Sigmoid colon (tissue), 7 donors: ENCODE data around the gene OXLD1. TPM values are rescaled to one million over a fixed set of nuclear protein-coding genes. Genes with fewer than 3 reads are reported as not detected.

Experiments used
- DNase-seq: peaks from one replicate; pipeline ENCODE4 v3.0.0-alpha.2; 2019
- H3K27ac ChIP-seq, 4 donors: fragments of 200-600 bp; sonication (generic); one replicate each; pipeline ENCODE4 v1.5.1; 2016 to 2019; ENCODE audit warnings: mild to moderate bottlenecking in 1 of 4
- H3K27me3 ChIP-seq, 3 donors: fragments of 200-600 bp; sonication (generic); one replicate each; pipeline ENCODE4 v1.5.1; 2019; ENCODE audit warnings: mild to moderate bottlenecking in 1 of 3
- H3K36me3 ChIP-seq, 4 donors: fragments of 200-600 bp; sonication (generic); one replicate each; pipeline ENCODE4 v1.5.1; 2016 to 2019
- H3K4me1 ChIP-seq, 4 donors: fragments of 200-600 bp; sonication (generic); one replicate each; pipeline ENCODE4 v1.5.1; 2017 to 2019
- H3K4me3 ChIP-seq, 4 donors: fragments of 200-600 bp; sonication (generic); one replicate each; pipeline ENCODE4 v1.5.1; 2017 to 2019; ENCODE audit warnings: mild to moderate bottlenecking in 2 of 4, moderate library complexity in 1 of 4
- H3K9me3 ChIP-seq, 4 donors: fragments of 200-600 bp in 3 of 4; sonication (generic) in 3 of 4; one replicate each; pipeline versions ENCODE4 v1.5.1 to v1.6.1; 2013 to 2019
- EP300 ChIP-seq, 4 donors: sonication (generic); formaldehyde crosslinking; IDR thresholded peaks; one replicate each; pipeline ENCODE4 v1.6.1; 2017; ENCODE audit warnings: antibody characterized with exemption in 4 of 4
- POLR2A ChIP-seq, 2 donors: fragments of 450-650 bp; IDR thresholded peaks; one replicate each; pipeline ENCODE4 v1.6.1; 2016; ENCODE audit warnings: antibody characterized with exemption in 2 of 2, mild to moderate bottlenecking in 2 of 2, moderate library complexity in 2 of 2
- POLR2AphosphoS5 ChIP-seq, 4 donors: sonication (generic); formaldehyde crosslinking; IDR thresholded peaks; one replicate each; pipeline ENCODE4 v1.6.1; 2017; ENCODE audit warnings: antibody characterized with exemption in 4 of 4
- WGBS, 2 donors: extraction: QIAGEN DNeasy Blood & Tissue Kit; methylation state at CpG; one replicate each; pipeline ENCODE4 v1.1.7; 2013; 5-methylcytosine and 5-hydroxymethylcytosine counted together
- intact Hi-C: fragments of 100-400 bp; cut with DNase I; formaldehyde crosslinking; loops from one replicate; pipeline ENCODE4 v1.15.1; 2023
- polyA plus RNA-seq, 3 donors: library from polyadenylated mRNA; stranded (reverse); fragments of 200-250 nt; gene quantifications; one replicate each; pipeline ENCODE4 v1.2.3, GENCODE V29; 2013
- total RNA-seq, 4 donors: library from RNA; depleted of rRNA; stranded (reverse); fragments of >200 nt; gene quantifications; one replicate each; pipeline ENCODE4 v1.1.0, GENCODE V29; 2016
- TF ChIP-seq, protein P1 (sequence below), 4 experiments: fragments of 450-650 bp in 3 of 4; fragments of 200-600 bp in 1 of 4; IDR thresholded peaks; one replicate each; pipeline ENCODE4 v1.5.1; 2016 to 2019; ENCODE audit warnings: antibody characterized with exemption in 4 of 4, mild to moderate bottlenecking in 3 of 4, moderate library complexity in 2 of 4
- donor health status: healthy with polysubstance abuse.
- donor health status: Bipolar disorder and iron deficiency.
- donor health status: healthy.

Gene OXLD1
- total and polyA plus RNA-seq, 7 donors = 14.4 to 57.5 (median 36.2) TPM

DNA sequence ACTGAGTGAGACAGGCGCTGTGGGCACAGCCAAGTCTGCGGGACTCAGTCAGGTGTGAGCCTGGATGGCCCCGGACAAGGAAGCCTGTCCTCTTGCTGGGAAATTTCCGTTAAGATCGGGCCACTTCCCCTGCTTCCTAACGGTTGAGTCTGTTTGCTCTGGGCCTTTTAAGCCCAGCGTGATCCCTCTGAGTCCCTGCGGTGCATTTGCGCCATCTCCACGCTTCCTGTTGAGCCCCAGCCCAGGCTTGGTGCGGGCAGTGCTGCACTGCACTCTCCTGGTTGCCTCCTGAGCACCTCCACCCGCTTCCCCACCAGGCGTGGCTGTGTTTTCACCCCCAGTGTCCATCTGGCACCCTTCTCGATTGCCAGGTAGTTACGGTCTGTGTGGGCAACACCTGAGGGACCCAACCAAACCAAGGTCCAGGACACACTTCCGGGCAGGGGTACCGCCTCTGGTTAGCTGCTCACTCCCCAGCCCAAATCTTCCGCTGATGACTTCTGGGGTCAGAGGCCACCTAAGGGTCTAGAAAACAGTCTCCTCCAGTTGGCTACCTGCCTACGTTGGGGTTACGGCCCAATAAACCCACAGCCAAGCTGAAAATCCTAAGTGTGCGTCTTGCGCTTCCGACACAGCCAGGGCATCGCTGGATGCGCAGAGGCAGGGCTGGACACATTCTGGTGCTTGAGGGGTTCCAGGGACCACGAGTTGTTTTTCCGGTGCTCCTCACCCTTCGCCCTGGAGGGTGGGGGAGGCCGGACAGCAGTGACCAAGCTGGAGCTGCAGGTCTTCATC lies 44.3 kb upstream of the OXLD1 start:
- Histone ChIP-seq H3K4me1 (peaks cover 0 to 37% (median 33%) of the 10 kb centered on the region in 4 donors), H3K27me3 (peaks cover 0 to 13% (median 0%) of the 10 kb centered on the region in 3 donors), H3K9me3 (no peaks in the 10 kb centered on the region), H3K36me3 (peaks cover 0 to 25% (median 15%) of the 10 kb centered on the region in 4 donors), H3K4me3 (peak overlapping the region in 1 of 4 donors; percentile 95), H3K27ac (no peak overlapping the region)
- DNase-seq = no peak
- 5 to 10% methylated on average over 29 of the region's 29 CpGs for WGBS, 2 donors
- intact Hi-C loops = no loop called here
- TF ChIP-seq POLR2A (IDR thresholded peaks at IDR 0.05) (no peak), POLR2AphosphoS5 (IDR thresholded peaks at IDR 0.05) (no peak), EP300 (IDR thresholded peaks at IDR 0.05) (no peak)
- TF ChIP-seq, protein P1, sequence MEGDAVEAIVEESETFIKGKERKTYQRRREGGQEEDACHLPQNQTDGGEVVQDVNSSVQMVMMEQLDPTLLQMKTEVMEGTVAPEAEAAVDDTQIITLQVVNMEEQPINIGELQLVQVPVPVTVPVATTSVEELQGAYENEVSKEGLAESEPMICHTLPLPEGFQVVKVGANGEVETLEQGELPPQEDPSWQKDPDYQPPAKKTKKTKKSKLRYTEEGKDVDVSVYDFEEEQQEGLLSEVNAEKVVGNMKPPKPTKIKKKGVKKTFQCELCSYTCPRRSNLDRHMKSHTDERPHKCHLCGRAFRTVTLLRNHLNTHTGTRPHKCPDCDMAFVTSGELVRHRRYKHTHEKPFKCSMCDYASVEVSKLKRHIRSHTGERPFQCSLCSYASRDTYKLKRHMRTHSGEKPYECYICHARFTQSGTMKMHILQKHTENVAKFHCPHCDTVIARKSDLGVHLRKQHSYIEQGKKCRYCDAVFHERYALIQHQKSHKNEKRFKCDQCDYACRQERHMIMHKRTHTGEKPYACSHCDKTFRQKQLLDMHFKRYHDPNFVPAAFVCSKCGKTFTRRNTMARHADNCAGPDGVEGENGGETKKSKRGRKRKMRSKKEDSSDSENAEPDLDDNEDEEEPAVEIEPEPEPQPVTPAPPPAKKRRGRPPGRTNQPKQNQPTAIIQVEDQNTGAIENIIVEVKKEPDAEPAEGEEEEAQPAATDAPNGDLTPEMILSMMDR (IDR thresholded peaks at IDR 0.05) = no peak

DNA sequence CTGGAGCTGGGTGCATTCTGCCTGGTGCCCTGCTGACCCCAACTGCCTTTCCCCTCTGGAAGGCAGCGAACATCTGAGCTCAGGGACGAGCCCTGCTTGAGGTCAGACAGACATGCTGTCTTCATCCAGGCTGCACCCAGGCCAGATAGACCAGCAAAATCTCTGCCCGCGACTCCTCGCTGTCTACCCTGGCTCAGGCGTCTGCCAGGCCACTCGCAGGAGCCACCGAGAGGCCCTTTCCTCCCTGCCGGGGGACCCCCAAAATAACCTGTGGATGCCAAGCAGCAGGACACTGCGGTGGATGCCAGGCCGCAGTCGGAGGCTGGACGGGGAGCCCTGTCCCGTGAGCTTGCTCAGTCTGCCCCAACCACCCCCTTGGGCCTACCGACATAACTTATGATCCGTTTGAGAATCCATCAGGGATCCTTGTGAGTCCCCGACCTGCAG lies 42.4 kb upstream of the OXLD1 start:
- H3K4me3 ChIP-seq = no peak overlapping the region
- no peak overlapping the region for H3K27ac ChIP-seq
- no peaks in the 10 kb centered on the region for H3K9me3 ChIP-seq
- no peak for DNase-seq
- TF ChIP-seq POLR2AphosphoS5 (IDR thresholded peaks at IDR 0.05) = no peak
- no peak for TF ChIP-seq EP300 (IDR thresholded peaks at IDR 0.05)
- TF ChIP-seq, protein P1 (IDR thresholded peaks at IDR 0.05) = no peak
- TF ChIP-seq POLR2A (IDR thresholded peaks at IDR 0.05) = no peak
- 91 to 93% methylated on average over 17 of the region's 17 CpGs for WGBS, 2 donors
- peaks cover 0 to 42% (median 41%) of the 10 kb centered on the region in 4 donors for H3K4me1 ChIP-seq
- peaks cover 0 to 13% (median 0%) of the 10 kb centered on the region in 3 donors for H3K27me3 ChIP-seq
- peaks cover 0 to 38% (median 17%) of the 10 kb centered on the region in 4 donors for H3K36me3 ChIP-seq
- intact Hi-C loops = no loop called here

DNA sequence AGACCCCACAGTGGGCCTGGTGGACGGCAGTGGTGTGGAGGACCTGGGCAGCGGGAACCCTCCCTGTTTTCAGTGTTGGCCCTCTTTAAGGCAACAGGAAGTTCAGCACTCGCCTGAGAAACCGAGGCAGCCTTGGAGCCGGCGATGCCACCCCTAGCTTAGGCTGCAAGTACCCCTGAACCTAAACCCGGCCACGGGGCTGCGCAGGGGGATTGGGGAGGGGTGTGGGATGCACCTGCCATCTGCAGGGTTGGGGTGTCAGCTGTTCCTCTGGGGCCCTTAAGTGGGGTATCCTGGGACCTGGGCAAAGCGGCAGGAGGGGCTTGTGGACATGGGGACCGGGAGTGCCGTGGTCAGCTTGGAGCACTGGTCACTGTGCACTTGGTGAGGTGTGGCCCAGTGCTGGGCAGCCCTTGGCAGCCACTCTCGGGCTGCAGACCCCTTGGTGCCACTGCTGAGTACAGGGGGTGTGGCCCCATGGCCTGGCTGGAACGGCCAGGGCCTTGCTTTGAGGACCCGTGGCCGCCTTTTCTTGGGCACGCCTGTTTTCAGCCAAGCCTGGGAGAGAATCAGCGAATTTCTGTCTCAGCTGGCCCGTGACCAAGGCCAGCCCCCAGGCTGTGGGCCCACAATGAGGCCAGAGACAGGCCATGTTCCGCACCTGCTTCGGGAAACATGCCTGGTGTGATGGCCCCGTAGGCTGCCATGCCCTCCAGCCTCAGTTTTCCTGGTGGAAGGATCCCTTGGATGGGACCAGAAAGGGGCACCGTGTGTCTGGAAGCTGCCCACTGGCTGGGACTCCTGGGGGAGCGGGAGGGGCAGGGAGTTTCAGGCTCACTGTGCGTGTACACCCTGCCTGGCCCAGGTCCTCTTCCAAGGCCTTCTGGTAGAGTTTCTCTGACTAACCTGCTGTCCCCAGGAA lies 41.6 kb upstream of the OXLD1 start:
- TF ChIP-seq POLR2A (IDR thresholded peaks at IDR 0.05) (no peak), POLR2AphosphoS5 (IDR thresholded peaks at IDR 0.05) (no peak), EP300 (IDR thresholded peaks at IDR 0.05) (no peak)
- TF ChIP-seq, protein P1 (IDR thresholded peaks at IDR 0.05) = no peak
- H3K27ac ChIP-seq = no peak overlapping the region
- H3K4me3 ChIP-seq = no peak overlapping the region
- peaks cover 0 to 38% (median 17%) of the 10 kb centered on the region in 4 donors for H3K36me3 ChIP-seq
- intact Hi-C loops = no loop called here
- no peaks in the 10 kb centered on the region for H3K9me3 ChIP-seq
- peaks cover 0 to 13% (median 0%) of the 10 kb centered on the region in 3 donors for H3K27me3 ChIP-seq
- DNase-seq = no peak
- WGBS, 2 donors = 89 to 93% methylated on average over 25 of the region's 25 CpGs
- H3K4me1 ChIP-seq = peaks cover 0 to 37% (median 34%) of the 10 kb centered on the region in 4 donors

DNA sequence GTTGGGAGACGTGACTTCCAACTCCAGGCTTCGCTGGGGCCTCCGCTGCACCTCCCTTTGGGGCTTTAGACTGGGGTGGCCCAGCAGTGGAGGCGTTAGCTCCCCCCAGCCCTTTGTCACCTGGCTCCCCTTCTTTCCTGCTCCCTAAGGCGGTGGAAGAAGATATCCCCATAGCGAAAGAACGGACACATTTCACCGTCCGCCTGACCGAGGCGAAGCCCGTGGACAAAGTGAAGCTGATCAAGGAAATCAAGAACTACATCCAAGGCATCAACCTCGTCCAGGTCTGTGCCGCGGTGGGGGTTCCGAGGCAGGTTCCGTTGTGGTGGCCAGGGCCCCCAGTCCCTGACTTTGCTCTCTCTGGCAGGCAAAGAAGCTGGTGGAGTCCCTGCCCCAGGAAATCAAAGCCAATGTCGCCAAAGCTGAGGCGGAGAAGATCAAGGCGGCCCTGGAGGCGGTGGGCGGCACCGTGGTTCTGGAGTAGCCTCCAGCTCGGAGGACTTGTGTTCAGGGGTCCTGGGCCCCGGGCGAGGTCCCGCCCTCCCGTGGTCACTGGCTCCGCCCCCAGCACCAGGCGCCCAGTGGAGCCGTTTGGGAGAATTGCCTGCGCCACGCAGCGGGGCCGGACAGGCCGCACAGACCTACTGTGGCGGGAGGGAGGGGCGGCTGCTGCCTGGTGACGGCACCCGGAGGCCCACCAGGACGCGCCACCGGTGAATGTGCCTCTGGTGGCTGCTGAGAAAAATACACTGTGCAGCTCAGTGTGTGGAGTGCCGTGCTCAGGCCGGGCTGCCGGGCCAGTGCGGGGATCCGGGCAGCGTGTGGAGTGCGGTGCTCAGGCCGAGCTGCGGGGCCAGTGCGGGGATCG lies 40.6 kb upstream of the OXLD1 start:
- Histone ChIP-seq H3K36me3 (peaks cover 0 to 38% (median 17%) of the 10 kb centered on the region in 4 donors), H3K4me3 (no peak overlapping the region), H3K27ac (no peak overlapping the region), H3K27me3 (peaks cover 0 to 13% (median 0%) of the 10 kb centered on the region in 3 donors), H3K9me3 (no peaks in the 10 kb centered on the region), H3K4me1 (peaks cover 0 to 37% (median 34%) of the 10 kb centered on the region in 4 donors)
- intact Hi-C loops = no loop called here
- TF ChIP-seq, protein P1 (IDR thresholded peaks at IDR 0.05) = no peak
- DNase-seq = no peak
- 91 to 94% methylated on average over 54 of the region's 54 CpGs for WGBS, 2 donors
